IMR-90 (cell line): ENCODE measurements around the gene TSPAN14. TPM values are rescaled to one million over a fixed set of nuclear protein-coding genes. Genes with fewer than 3 reads are reported as not detected.

Source experiments
- ATAC-seq: fragments of 200-7000 bp; cut with Tn5 transposase; 2 replicates; pipeline ENCODE4 v1.9.1; 2020; ENCODE audit warnings: low read depth, mild to moderate bottlenecking, moderate library complexity
- BruUV-seq: library from RNA; stranded (reverse); fragments of 400-500 nt; replicated peaks from 2 replicates; lab custom pipeline; 2021; lab: Mats Ljungman, UMichigan
- CTCF ChIA-PET: fragments of 300-600 bp; formaldehyde crosslinking; extraction: SDS; loops from one replicate; lab custom pipeline; 2021; ENCODE audit warnings: antibody characterized with exemption; lab: Yijun Ruan, JAX
- POLR2A ChIA-PET: fragments of 300-600 bp; sonication (Branson Sonifier 250); formaldehyde crosslinking; loops from one replicate; lab custom pipeline; 2022; ENCODE audit warnings: antibody characterized with exemption; ENCODE audit not compliant: unreplicated experiment; lab: Charles Lee
- DNase-seq: peaks from one replicate; pipeline ENCODE4 v3.0.0; 2013
- H2AFZ ChIP-seq: replicated peaks from 2 replicates; pipeline ENCODE3; 2013; ENCODE audit warnings: low read length, mild to moderate bottlenecking; ENCODE audit not compliant: poor library complexity
- H2AK5ac ChIP-seq: 2 replicates; pipeline ENCODE4 v1.6.1; 2013; ENCODE audit warnings: low read depth, low read length, inconsistent platforms
- H2AK9ac ChIP-seq: replicated peaks from 2 replicates; pipeline ENCODE3; 2013; ENCODE audit warnings: mild to moderate bottlenecking, low read depth, low read length, moderate library complexity; ENCODE audit not compliant: poor library complexity
- H2BK120ac ChIP-seq: 2 replicates; pipeline ENCODE4 v1.6.1; 2013; ENCODE audit warnings: low read depth, low read length, inconsistent platforms
- H2BK15ac ChIP-seq: 3 replicates; pipeline ENCODE4 v1.6.1; 2013; ENCODE audit warnings: low read depth, low read length, inconsistent platforms
- H2BK20ac ChIP-seq: 2 replicates; pipeline ENCODE4 v1.6.1; 2013; ENCODE audit warnings: low read depth, mild to moderate bottlenecking, inconsistent platforms, low read length, moderate library complexity
- H2BK5ac ChIP-seq: 2 replicates; pipeline ENCODE4 v1.6.1; 2013; ENCODE audit warnings: mild to moderate bottlenecking, low read depth, low read length, inconsistent platforms; ENCODE audit not compliant: poor library complexity, severe bottlenecking
- H3K14ac ChIP-seq: replicated peaks from 2 replicates; pipeline ENCODE4 v1.6.1; 2013; ENCODE audit warnings: low read depth, low read length, inconsistent platforms
- H3K18ac ChIP-seq: 2 replicates; pipeline ENCODE4 v1.6.1; 2013; ENCODE audit warnings: low read depth, low read length, control low read depth
- H3K23ac ChIP-seq: 2 replicates; pipeline ENCODE4 v1.6.1; 2013; ENCODE audit warnings: low read depth, low read length, inconsistent platforms
- H3K27ac ChIP-seq: 2 replicates; pipeline ENCODE4 v1.5.1; 2013; ENCODE audit warnings: mild to moderate bottlenecking, control low read depth, low read length; ENCODE audit not compliant: insufficient read depth
- H3K27me3 ChIP-seq: 2 replicates; pipeline ENCODE4 v1.6.1; 2013; ENCODE audit warnings: low read length; ENCODE audit not compliant: control insufficient read depth, insufficient read depth
- H3K36me3 ChIP-seq: 2 replicates; pipeline ENCODE4 v1.6.1; 2013; ENCODE audit warnings: low read length, mixed read lengths; ENCODE audit not compliant: control insufficient read depth, insufficient read depth
- H3K4ac ChIP-seq: 2 replicates; pipeline ENCODE4 v1.6.1; 2013; ENCODE audit warnings: low read depth, low read length, inconsistent platforms
- H3K4me1 ChIP-seq: 2 replicates; pipeline ENCODE4 v1.6.1; 2013; ENCODE audit warnings: low read length, mixed read lengths; ENCODE audit not compliant: control insufficient read depth, insufficient read depth
- H3K4me2 ChIP-seq: 2 replicates; pipeline ENCODE4 v1.6.1; 2013; ENCODE audit warnings: low read depth, mild to moderate bottlenecking, control low read depth, low read length, moderate library complexity
- H3K4me3 ChIP-seq: 2 replicates; pipeline ENCODE4 v1.5.1; 2013; ENCODE audit warnings: low read depth, mild to moderate bottlenecking, control low read depth, low read length, moderate library complexity; ENCODE audit not compliant: insufficient read depth
- H3K56ac ChIP-seq: 2 replicates; pipeline ENCODE4 v1.6.1; 2013; ENCODE audit warnings: low read length, inconsistent platforms; ENCODE audit not compliant: insufficient read depth; ENCODE audit errors: extremely low read depth
- H3K79me1 ChIP-seq, 2 experiments: 2 replicates each; pipeline ENCODE4 v1.6.1; 2013; ENCODE audit warnings: low read length in 2 of 2, inconsistent platforms in 1 of 2, low read depth in 1 of 2
- H3K9ac ChIP-seq: 2 replicates; pipeline ENCODE4 v1.6.1; 2013; ENCODE audit warnings: low read depth, low read length, control low read depth
- H3K9me1 ChIP-seq: 2 replicates; pipeline ENCODE4 v1.6.1; 2013; ENCODE audit warnings: low read length, inconsistent platforms; ENCODE audit not compliant: insufficient read depth
- H3K9me3 ChIP-seq: 2 replicates; pipeline ENCODE4 v1.6.1; 2013; ENCODE audit warnings: low read length; ENCODE audit not compliant: control insufficient read depth, insufficient read depth
- H4K20me1 ChIP-seq: 2 replicates; pipeline ENCODE4 v1.6.1; 2013; ENCODE audit warnings: low read length, inconsistent platforms; ENCODE audit not compliant: insufficient read depth
- H4K5ac ChIP-seq: 2 replicates; pipeline ENCODE4 v1.6.1; 2013; ENCODE audit warnings: mild to moderate bottlenecking, low read depth, low read length, control low read depth
- H4K8ac ChIP-seq, 2 experiments: 2 replicates each; pipeline ENCODE4 v1.6.1; 2013; ENCODE audit warnings: low read depth in 2 of 2, low read length in 2 of 2, control low read depth in 1 of 2, inconsistent platforms in 1 of 2
- H4K91ac ChIP-seq: 2 replicates; pipeline ENCODE4 v1.6.1; 2013; ENCODE audit warnings: low read depth, low read length, inconsistent platforms; ENCODE audit not compliant: insufficient read depth
- MAFK ChIP-seq: IDR thresholded peaks from 2 replicates; pipeline ENCODE4 v1.6.1; 2012; ENCODE audit warnings: low read depth, low read length, improper control_type of control experiment
- POLR2A ChIP-seq: IDR thresholded peaks from 2 replicates; pipeline ENCODE4 v1.6.1; 2012; ENCODE audit warnings: mild to moderate bottlenecking, low read depth, low read length
- WGBS, 2 experiments: methylation state at CpG; one replicate each; pipeline versions ENCODE4 v1.1.5 to v1.1.7; 2013; ENCODE audit warnings: missing lambda C conversion rate in 2 of 2; ENCODE audit not compliant: insufficient read length in 1 of 2; ENCODE audit errors: extremely low coverage in 2 of 2; 5-methylcytosine and 5-hydroxymethylcytosine counted together
- dilution Hi-C: fragments of 300-500 bp; cut with HindIII; formaldehyde crosslinking; loops from one replicate; pipeline ENCODE4 v1.14.3; 2018; ENCODE audit warnings: low sequenced_read_pairs; ENCODE audit not compliant: unreplicated experiment
- in situ Hi-C: fragments of 300-500 bp; cut with MboI; formaldehyde crosslinking; loops from 3 replicates; pipeline ENCODE4 v1.14.3; 2019; ENCODE audit warnings: low sequenced_read_pairs, inconsistent platforms, mixed read lengths
- intact Hi-C: fragments of 100-400 bp; cut with micrococcal nuclease; formaldehyde crosslinking; loops from 2 replicates; pipeline ENCODE4 v1.10.0; 2022
- polyA plus RNA-seq, 3 experiments: library from polyadenylated mRNA; depleted of rRNA; stranded (reverse); fragments of >200 nt; gene quantifications; 2 replicates each; pipeline ENCODE4 v1.2.3, GENCODE V29; 2012; ENCODE audit warnings: low replicate concordance in 1 of 3
- total RNA-seq: library from RNA; depleted of rRNA; stranded (reverse); fragments of >200 nt; gene quantifications from 2 replicates; pipeline ENCODE4 v1.2.3, GENCODE V29; 2012
- TF ChIP-seq, protein P1 (sequence below): fragments of 150-350 bp; IDR thresholded peaks from 2 replicates; pipeline ENCODE4 v1.6.1; 2016; ENCODE audit warnings: low read depth, mild to moderate bottlenecking, low read length, moderate library complexity, borderline replicate concordance

Gene TSPAN14
- total and polyA plus RNA-seq, 2 of the 4 experiments (the other 2 are of a cell fraction): 18.5 to 43.0 TPM

GRCh38 chr10:80421707-80422536, 32.2 kb upstream of the TSPAN14 start:
- H2BK120ac ChIP-seq: no peak overlapping the region
- H3K9ac ChIP-seq: no peak overlapping the region
- ATAC-seq (no peak), DNase-seq (no peak)
- no peak overlapping the region for H3K18ac ChIP-seq
- TF ChIP-seq MAFK (peak; percentile 65), POLR2A (no peak)
- TF ChIP-seq, protein P1, sequence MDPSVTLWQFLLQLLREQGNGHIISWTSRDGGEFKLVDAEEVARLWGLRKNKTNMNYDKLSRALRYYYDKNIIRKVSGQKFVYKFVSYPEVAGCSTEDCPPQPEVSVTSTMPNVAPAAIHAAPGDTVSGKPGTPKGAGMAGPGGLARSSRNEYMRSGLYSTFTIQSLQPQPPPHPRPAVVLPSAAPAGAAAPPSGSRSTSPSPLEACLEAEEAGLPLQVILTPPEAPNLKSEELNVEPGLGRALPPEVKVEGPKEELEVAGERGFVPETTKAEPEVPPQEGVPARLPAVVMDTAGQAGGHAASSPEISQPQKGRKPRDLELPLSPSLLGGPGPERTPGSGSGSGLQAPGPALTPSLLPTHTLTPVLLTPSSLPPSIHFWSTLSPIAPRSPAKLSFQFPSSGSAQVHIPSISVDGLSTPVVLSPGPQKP: no peak
- no peak overlapping the region for H2AK9ac ChIP-seq
- in situ Hi-C loops: no loop called here
- H4K8ac ChIP-seq: no peak overlapping the region
- H3K23ac ChIP-seq: no peak overlapping the region
- WGBS, 2 experiments: no CpG with 5 or more reads among the region's 8 CpGs
- no peak overlapping the region for H3K4me2 ChIP-seq
- H2BK15ac ChIP-seq: no peak overlapping the region
- POLR2A ChIA-PET: no interaction called here
- dilution Hi-C loops: no loop called here
- CTCF ChIA-PET: interaction anchor here (0.6 to 1.1 kb wide), 3 partner anchors 22 to 162 kb away, joined by 3 to 4 read pairs (median 3); no protein-coding TSS in a partner anchor
- no peaks in the 10 kb centered on the region for H3K9me1 ChIP-seq
- no peak overlapping the region for H2AFZ ChIP-seq
- H2BK20ac ChIP-seq: no peak overlapping the region
- BruUV-seq: no TSS peak
- no peak overlapping the region for H3K4ac ChIP-seq
- no peak overlapping the region for H2AK5ac ChIP-seq
- H2BK5ac ChIP-seq: no peak overlapping the region
- H4K5ac ChIP-seq: no peak overlapping the region
- no peaks in the 10 kb centered on the region; the same call in 1 of the 2 replicates for H3K27me3 ChIP-seq
- no peaks in the 10 kb centered on the region for H4K20me1 ChIP-seq
- no peak overlapping the region for H3K4me3 ChIP-seq
- no peaks in the 10 kb centered on the region for H3K36me3 ChIP-seq
- no peaks in the 10 kb centered on the region for H3K79me1 ChIP-seq
- H3K4me1 ChIP-seq: no peaks in the 10 kb centered on the region
- intact Hi-C loops: no loop called here
- no peak overlapping the region for H3K56ac ChIP-seq
- no peak overlapping the region for H3K14ac ChIP-seq
- no peak overlapping the region for H4K91ac ChIP-seq
- H3K9me3 ChIP-seq: no peaks in the 10 kb centered on the region
- no peak overlapping the region for H3K27ac ChIP-seq
